Measurements from ENCODE around the gene TMEM271. TPM values are rescaled to one million over a fixed set of nuclear protein-coding genes. Genes with fewer than 3 reads are reported as not detected.

Gene TMEM271
- total RNA-seq, 1 experiment from 2014 or later: not detected

GRCh38 chr4:581181-581580 is 5.1 kb upstream of the TMEM271 start:
- DNase-seq (ENCODE audit: low read depth): no peak

DNA sequence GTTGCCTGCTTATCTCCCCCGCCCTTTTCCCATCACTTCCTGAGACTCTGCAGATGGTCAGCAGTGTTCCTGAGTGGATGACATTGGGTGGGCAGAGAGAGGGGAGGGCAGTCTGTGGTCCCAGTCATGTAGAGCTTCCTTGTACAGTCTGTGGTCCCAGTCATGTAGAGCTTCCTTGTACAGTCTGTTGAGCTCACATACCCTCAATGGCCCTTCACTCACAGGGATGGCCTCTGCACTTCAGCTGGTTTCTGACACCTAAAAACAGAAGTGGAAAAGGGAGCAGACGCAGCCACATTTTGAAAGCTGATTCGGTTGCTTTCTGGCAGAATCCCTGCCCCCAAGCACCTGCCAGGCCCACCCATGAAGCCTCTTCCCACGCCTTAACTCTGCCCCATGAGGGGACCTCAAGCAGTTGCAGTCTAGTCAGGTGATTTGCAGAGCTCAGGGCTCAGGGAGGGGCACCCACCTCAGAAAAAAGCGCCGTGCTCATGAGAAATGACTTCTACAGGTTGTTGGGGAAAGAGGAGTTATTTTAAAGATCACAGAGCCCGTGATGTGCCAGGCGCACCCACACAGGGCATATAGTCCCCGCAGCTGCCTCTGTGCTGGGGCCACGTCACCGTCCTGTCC is 3.6 kb upstream of the TMEM271 start:
- no peak for DNase-seq (ENCODE audit: low read depth)

DNA sequence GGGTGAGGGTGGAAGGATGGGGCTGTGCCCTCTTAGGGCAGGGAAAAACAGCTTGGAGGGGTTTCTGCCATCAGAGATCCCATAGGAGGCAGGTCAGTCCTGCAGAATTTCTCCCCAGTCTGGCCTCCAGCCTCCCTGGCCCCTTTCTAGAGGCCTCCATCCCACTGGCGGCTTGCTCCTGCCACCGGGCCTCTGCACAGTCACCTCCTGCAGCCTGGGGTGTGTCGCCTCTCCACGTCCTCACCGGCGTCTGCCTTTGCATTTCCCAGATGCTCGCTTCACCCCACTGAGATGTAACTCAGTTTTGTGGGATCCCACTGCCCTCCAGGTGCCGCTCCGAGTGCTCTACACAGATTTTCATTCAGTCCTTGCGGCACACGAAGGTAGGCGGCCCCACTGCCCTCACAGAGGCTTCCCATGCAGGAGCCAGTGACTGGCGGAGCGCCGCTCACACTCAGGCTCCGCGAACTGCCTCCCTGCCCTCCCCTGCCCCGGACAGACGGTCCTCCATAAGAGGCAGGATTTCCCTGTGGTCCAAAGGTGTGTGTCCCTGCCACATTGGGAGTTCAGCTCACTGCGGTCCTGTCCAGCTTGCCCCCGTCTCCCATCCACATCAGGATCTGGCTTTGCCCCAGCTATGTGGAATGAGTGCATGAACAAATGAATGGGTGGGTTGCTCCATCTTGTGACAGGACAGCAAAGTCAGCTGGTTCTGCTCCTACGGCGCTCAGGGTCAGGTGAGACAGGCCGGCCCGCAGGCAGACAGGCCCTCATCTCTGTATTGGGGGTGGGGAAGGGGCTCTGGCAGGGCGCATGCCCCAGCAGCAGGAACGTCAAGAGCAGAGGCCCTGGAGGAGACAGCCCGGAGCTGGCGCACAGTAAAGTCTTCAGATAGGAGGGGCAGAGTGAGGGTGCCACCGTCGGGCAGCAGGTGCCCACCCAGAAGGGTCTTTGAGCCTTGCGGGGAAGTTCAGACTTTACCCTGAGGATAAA is 2.7 kb upstream of the TMEM271 start:
- DNase-seq (ENCODE audit: low read depth): no peak

DNA sequence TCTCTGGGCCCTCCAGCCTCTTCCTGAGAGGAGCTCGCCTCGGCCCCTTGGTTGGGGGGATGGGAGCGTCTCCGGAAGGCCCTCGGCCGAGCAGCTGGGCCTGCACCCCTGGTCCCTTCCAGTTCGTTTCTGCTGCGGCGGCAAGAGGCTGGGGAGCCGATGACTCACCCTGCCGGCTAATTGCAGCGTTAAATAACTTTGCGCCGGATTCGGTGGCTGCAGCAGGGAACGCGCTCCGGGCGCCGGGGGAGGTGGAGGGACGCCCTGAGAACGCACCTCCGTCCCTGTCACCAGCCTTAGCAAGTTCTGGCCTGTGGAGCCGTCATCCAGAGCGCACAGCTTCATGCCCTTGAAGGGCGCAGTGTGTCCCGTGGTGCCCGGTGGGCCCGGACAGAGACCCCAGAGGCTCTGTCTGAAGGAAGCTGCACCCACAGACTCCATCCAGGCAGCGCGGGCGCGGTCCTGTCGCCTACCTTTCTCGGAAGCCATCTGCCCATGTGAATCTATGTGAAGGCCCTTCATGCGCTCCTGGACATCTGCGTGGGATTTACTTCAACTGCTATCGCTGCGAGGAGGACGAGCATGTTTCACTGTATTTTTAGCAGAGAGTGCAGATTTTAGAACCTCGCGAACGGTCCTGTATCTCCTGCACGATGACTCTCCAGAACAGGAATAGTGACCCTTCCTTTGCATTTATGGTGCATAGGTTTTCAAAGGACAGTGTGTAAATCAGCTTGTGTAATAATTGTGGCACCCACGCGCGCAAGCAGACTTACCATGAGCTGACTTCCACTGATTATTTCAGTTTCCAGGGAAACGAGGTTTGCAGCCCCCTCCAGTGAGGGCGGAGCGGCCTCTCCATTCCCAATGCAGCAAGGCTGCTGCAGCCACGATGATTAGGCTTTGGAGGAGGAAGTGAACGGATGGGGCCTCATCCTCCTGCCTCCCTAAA is 1.7 kb upstream of the TMEM271 start:
- DNase-seq (ENCODE audit: low read depth): peak; percentile 62

- DNase-seq (ENCODE audit: low read depth): no peak
Measured at GRCh38 chr4:576991-577498, 950 bp upstream of the TMEM271 start.

GRCh38 chr4:575281-576141 is 584 bp downstream of the TMEM271 start:
- peak; percentile 29 for DNase-seq (ENCODE audit: low read depth)

GRCh38 chr4:574346-575161 is 1.5 kb downstream of the TMEM271 start:
- no peak for DNase-seq (ENCODE audit: low read depth)

- DNase-seq (ENCODE audit: low read depth): no peak
Measured at GRCh38 chr4:573122-573892, 2.8 kb downstream of the TMEM271 start.

GRCh38 chr4:572594-572993 is 3.5 kb downstream of the TMEM271 start:
- DNase-seq (ENCODE audit: low read depth): no peak

- no peak for DNase-seq (ENCODE audit: low read depth)
Measured at GRCh38 chr4:571838-572572, 4.1 kb downstream of the TMEM271 start.

DNA sequence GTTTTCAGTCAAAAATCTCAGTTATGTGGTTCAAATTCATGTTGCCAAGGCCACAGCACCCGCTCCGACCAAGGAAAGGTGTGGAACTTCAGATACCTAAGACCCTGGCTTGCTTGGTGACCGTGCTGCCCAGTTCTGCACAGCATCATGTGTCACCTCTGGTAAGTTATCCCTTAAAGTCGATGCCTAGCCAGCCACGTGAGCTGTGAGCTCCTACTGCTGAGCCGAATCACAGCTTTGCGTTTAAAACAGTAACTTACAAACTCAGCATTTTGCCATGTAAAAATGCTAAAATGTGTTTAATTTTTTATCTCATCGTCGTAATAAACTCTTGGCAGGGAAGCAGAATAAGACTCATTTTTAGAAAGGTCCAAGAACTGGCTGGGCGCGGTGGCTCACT is 5.3 kb downstream of the TMEM271 start:
- DNase-seq (ENCODE audit: low read depth): no peak

DNA sequence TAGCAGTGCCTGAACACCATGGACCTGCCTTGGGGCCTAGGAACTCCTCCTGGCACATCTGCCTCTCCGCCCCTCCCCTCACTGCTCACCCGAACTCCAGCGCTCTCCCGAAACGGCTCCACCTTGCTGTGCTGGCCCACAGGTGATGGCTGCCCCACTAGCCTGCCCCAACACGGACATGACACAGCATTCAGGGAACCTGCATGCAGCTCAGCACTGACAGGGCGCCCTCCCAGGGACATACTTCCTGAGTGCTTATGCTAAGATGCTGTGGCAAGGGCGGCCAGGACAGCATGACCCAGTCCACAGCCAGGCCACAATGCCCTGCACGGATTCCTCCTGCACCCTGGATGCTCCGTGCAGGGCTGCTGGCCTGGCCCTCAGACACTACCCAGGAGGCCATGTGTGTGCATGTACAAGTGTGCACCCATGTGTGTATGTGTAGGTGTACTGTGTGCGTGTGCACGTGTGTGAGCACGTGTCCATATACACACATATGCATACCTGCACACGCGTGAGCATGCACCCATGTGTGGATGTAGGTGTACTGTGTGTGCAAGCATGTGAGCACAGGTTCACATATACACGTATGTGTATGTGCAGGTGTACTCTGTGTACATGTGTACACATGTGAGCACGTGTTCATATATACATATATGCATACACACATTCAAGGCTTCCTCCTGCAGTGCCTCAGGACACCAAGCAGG is 6.0 kb downstream of the TMEM271 start:
- DNase-seq (ENCODE audit: low read depth): no peak

DNA sequence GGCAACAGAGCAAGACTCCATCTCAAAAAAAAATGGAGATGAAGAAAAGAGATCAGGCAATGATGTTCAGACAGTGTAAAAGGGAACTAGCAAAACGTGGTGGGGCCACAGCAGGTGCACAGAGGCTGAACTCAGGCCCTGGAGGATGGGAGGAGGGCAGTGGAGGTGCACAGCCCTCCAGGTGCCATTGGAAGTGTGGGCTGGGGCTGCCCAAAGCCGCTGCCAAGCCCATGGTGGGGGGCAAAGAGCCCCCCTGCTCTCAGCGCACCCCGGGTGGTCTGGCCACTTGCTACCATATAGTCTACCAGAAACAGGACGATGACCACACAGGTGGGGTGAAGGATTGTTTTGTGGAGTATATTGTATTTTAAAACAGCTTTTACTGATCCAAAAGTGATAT is 7.1 kb downstream of the TMEM271 start:
- no peak for DNase-seq (ENCODE audit: low read depth)

DNA sequence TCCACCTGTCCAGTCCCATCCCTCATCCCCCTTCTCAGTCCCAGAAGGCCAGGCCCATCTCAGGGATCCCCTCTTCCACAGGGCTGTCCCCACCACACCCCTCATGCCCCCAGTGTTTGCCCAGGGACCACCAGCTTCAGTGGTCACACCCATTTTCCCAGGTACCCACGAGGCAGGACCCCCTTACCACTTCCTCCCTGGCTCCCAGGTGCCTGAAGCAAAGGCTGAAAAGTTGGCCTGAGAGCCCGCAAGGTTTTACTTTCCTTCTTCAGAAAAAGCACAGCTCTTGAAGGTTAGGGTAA is 7.8 kb downstream of the TMEM271 start:
- no peak for DNase-seq (ENCODE audit: low read depth)

GRCh38 chr4:567457-568350 is 8.4 kb downstream of the TMEM271 start:
- DNase-seq (ENCODE audit: low read depth): no peak

DNA sequence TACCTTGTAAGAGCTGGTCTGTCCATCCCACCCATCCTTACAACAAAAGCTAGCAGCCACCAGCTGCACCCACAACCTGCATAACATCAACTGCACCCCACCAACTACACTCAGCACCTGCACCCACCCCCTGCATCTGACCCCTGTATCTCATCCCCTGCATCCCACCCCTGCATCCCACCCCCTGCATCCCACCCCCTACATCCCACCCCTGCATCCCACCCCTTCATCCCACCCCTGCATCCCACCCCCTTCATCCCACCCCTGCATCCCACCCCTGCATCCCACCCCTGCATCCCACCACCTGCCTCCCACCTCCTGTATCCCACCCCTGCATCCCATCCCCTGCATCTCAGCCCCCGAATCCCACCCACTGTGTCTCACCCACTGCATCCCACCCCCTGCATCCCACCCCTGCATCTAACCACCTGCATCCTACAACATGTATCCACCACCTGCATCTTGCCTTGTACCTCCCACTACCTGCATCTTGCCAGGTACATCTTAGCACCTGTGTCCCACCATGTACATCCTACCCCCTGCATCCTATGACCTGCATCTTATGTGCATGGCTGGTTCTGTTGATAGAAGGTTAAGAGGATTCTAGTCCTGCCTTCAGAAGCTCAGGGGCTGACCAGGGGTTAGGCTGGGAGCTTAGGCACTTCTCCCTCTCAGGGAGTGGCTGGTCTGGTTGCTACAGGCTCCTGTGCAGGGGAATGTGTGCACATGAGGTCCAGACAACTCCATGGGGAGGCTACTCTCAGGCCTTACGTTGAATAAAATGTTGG is 9.4 kb downstream of the TMEM271 start:
- DNase-seq (ENCODE audit: low read depth): no peak

All from Daoy (cell line).